HepG2 (cell line): ENCODE measurements around the gene BCAS1. TPM values are rescaled to one million over a fixed set of nuclear protein-coding genes. Genes with fewer than 3 reads are reported as not detected.

Experiments
- ATAC-seq: fragments of 200-7000 bp; cut with Tn5 transposase; 3 replicates; pipeline ENCODE4 v1.9.1; 2020; ENCODE audit warnings: mild to moderate bottlenecking, moderate library complexity
- BruUV-seq: library from RNA; stranded (reverse); fragments of 400-500 nt; replicated peaks from 2 replicates; lab custom pipeline; 2021; lab: Mats Ljungman, UMichigan
- CTCF ChIA-PET: fragments of 300-600 bp; formaldehyde crosslinking; extraction: SDS; loops from one replicate; lab custom pipeline; 2021; ENCODE audit warnings: low total read pairs, inconsistent platforms, low intra/inter-chr PET ratio; lab: Yijun Ruan, JAX
- POLR2A ChIA-PET: fragments of 350-600 bp; sonication (Branson Sonifier 250); formaldehyde crosslinking; loops from one replicate; lab custom pipeline; 2020; ENCODE audit warnings: antibody characterized with exemption, inconsistent platforms; lab: Yijun Ruan, JAX
- DNase-seq: peaks from one replicate; pipeline ENCODE4 v3.0.0-alpha.2; 2015; ENCODE audit warnings: low spot score
- FAIRE-seq: peaks from 3 replicates; lab custom pipeline; 2011; peaks lifted over from hg19 to GRCh38; lab: Jason Lieb, UNC
- H2AFZ ChIP-seq: one replicate; pipeline ENCODE4 v1.6.1; 2011; ENCODE audit warnings: low read length, inconsistent platforms
- H3K27ac ChIP-seq: fragments of 300-600 bp; 3 replicates; pipeline ENCODE4 v1.8.0; 2011; ENCODE audit warnings: mixed run types, mild to moderate bottlenecking, mixed read lengths, low read length, inconsistent platforms; ENCODE audit not compliant: insufficient read depth; ENCODE audit errors: extremely low read length
- H3K27me3 ChIP-seq, 2 experiments: fragments of 200-600 bp in 1 of 2; 2 replicates in 1 of 2; 3 replicates in 1 of 2; pipeline versions ENCODE4 v1.6.0 to v1.8.0; 2011; ENCODE audit warnings: low read length in 2 of 2, mild to moderate bottlenecking in 2 of 2, moderate library complexity in 2 of 2, inconsistent platforms in 1 of 2; ENCODE audit not compliant: insufficient read depth in 2 of 2, control insufficient read depth in 1 of 2
- H3K36me3 ChIP-seq, 2 experiments: fragments of 200-600 bp in 1 of 2; replicated peaks in 1 of 2; 2 replicates in 1 of 2; 3 replicates in 1 of 2; pipeline versions ENCODE4 v1.5.1 to v1.8.0; 2011; ENCODE audit warnings: low read length in 2 of 2, inconsistent platforms in 1 of 2; ENCODE audit not compliant: insufficient read depth in 2 of 2, control insufficient read depth in 1 of 2
- H3K4me1 ChIP-seq: 2 replicates; pipeline ENCODE4 v1.5.1; 2012; ENCODE audit warnings: low read length, inconsistent platforms; ENCODE audit not compliant: insufficient read depth
- H3K4me2 ChIP-seq: 2 replicates; pipeline ENCODE4 v1.6.0; 2011; ENCODE audit warnings: low read depth, low read length, inconsistent platforms
- H3K4me3 ChIP-seq, 3 experiments: fragments of 200-600 bp in 1 of 3; sonication (generic), shearing (Covaris generic) in 1 of 3; replicated peaks in 1 of 3; 2 replicates each; pipeline ENCODE4 v1.5.1; 2011 to 2016; ENCODE audit warnings: low read length in 3 of 3, inconsistent platforms in 2 of 3, low read depth in 2 of 3, mild to moderate bottlenecking in 2 of 3, control low read depth in 1 of 3, mixed read lengths in 1 of 3; ENCODE audit not compliant: insufficient read depth in 1 of 3
- H3K79me2 ChIP-seq: one replicate; pipeline ENCODE4 v1.6.1; 2011; ENCODE audit warnings: low read length, inconsistent platforms; ENCODE audit not compliant: insufficient read depth
- H3K9ac ChIP-seq: 2 replicates; pipeline ENCODE4 v1.6.0; 2011; ENCODE audit warnings: mild to moderate bottlenecking, low read depth, low read length, inconsistent platforms; ENCODE audit not compliant: insufficient read depth
- H3K9me3 ChIP-seq: 2 replicates; pipeline ENCODE4 v1.5.1; 2012; ENCODE audit warnings: mild to moderate bottlenecking, low read length
- H4K20me1 ChIP-seq: 2 replicates; pipeline ENCODE4 v1.6.0; 2011; ENCODE audit warnings: inconsistent platforms, mild to moderate bottlenecking, low read length, moderate library complexity; ENCODE audit not compliant: insufficient read depth
- BRCA1 ChIP-seq: sonication (generic); formaldehyde crosslinking; IDR thresholded peaks from 2 replicates; pipeline ENCODE4 v1.4.0; 2020; ENCODE audit warnings: missing genetic modification reagents
- CHCHD3 ChIP-seq: sonication (generic); formaldehyde crosslinking; IDR thresholded peaks from 2 replicates; pipeline ENCODE4 v1.8.0; 2022; ENCODE audit warnings: mild to moderate bottlenecking, missing genetic modification reagents, moderate library complexity
- ELF3 ChIP-seq: IDR thresholded peaks from 2 replicates; pipeline ENCODE4 v1.6.1; 2016; ENCODE audit warnings: missing genetic modification reagents, missing compliant biosample characterization
- EZH2 ChIP-seq: conservative IDR thresholded peaks from 2 replicates; pipeline ENCODE4 v1.6.1; 2012; ENCODE audit warnings: mild to moderate bottlenecking, low read depth, low read length, moderate library complexity
- HOXA5 ChIP-seq: sonication (generic); formaldehyde crosslinking; IDR thresholded peaks from 2 replicates; pipeline ENCODE4 v1.4.0; 2020; ENCODE audit warnings: missing genetic modification reagents
- IKZF4 ChIP-seq: sonication (generic); formaldehyde crosslinking; IDR thresholded peaks from 2 replicates; pipeline ENCODE4 v1.5.1; 2020; ENCODE audit warnings: borderline replicate concordance, mild to moderate bottlenecking, low read depth, missing genetic modification reagents; ENCODE audit errors: not compliant biosample characterization
- MAFF ChIP-seq: IDR thresholded peaks from 2 replicates; pipeline ENCODE4 v1.6.1; 2011; ENCODE audit warnings: low read depth, low read length, improper control_type of control experiment
- SSRP1 ChIP-seq: IDR thresholded peaks from 2 replicates; pipeline ENCODE4 v1.6.1; 2016; ENCODE audit warnings: control low read depth
- ZNF577 ChIP-seq: sonication (generic); formaldehyde crosslinking; IDR thresholded peaks from 2 replicates; pipeline ENCODE4 v1.4.0; 2020; ENCODE audit warnings: mild to moderate bottlenecking, low read depth, missing genetic modification reagents, borderline replicate concordance
- ZNF589 ChIP-seq: sonication (generic); formaldehyde crosslinking; conservative IDR thresholded peaks from 2 replicates; pipeline ENCODE4 v1.8.0; 2022; ENCODE audit warnings: mild to moderate bottlenecking, moderate library complexity, missing genetic modification reagents
- ZNF782 ChIP-seq: sonication (generic); formaldehyde crosslinking; IDR thresholded peaks from 2 replicates; pipeline ENCODE4 v1.4.0; 2020; ENCODE audit warnings: missing genetic modification reagents, mild to moderate bottlenecking, borderline replicate concordance
- ZSCAN12 ChIP-seq: sonication (generic); formaldehyde crosslinking; IDR thresholded peaks from 2 replicates; pipeline ENCODE4 v1.9.0; 2021; ENCODE audit warnings: mild to moderate bottlenecking, missing genetic modification reagents
- WGBS: methylation state at CpG from one replicate; pipeline ENCODE4 v1.1.6; 2017; ENCODE audit warnings: low lambda C conversion rate; 5-methylcytosine and 5-hydroxymethylcytosine counted together
- in situ Hi-C: cut with HindIII; loops from 2 replicates; pipeline ENCODE4 v1.10.0; 2017; ENCODE audit warnings: low pct_unique_long_range_greater_than_20kb; ENCODE audit not compliant: extremely low pct_ligation_motif_present
- intact Hi-C: fragments of 100-400 bp; cut with micrococcal nuclease; formaldehyde crosslinking; loops from one replicate; pipeline ENCODE4 v1.10.0; 2022; ENCODE audit not compliant: unreplicated experiment
- polyA plus RNA-seq, 8 experiments: library from polyadenylated mRNA; depleted of rRNA in 3 of 8; stranded (reverse) in 7 of 8; unstranded in 1 of 8; fragments of >200 nt; fragmentation: Illumina TruSeq in 4 of 8; extraction: Trizol in 4 of 8; gene quantifications; 2 replicates each; pipeline versions ENCODE4 v1.2.1 to v1.2.3, GENCODE V29; 2011 to 2016; ENCODE audit warnings: low read depth in 4 of 8, missing spikeins in 1 of 8, mixed read lengths in 1 of 8; ENCODE audit not compliant: insufficient read depth in 1 of 8
- total RNA-seq, 5 experiments: library from RNA; depleted of rRNA; stranded (reverse); fragments of >200 nt; fragmentation: Illumina TruSeq; extraction: Trizol; gene quantifications; 2 replicates each; pipeline ENCODE4 v1.2.3, GENCODE V29; 2016; ENCODE audit warnings: low read depth in 1 of 5
- TF ChIP-seq, protein P1 (sequence below): IDR thresholded peaks from 2 replicates; pipeline ENCODE4 v1.6.1; 2012; ENCODE audit warnings: inconsistent platforms
- TF ChIP-seq, protein P2 (sequence below): sonication (generic); formaldehyde crosslinking; IDR thresholded peaks from 2 replicates; pipeline ENCODE4 v1.5.1; 2020; ENCODE audit warnings: mild to moderate bottlenecking, missing genetic modification reagents, moderate library complexity

The BCAS1 gene
- total and polyA plus RNA-seq, 2 of the 13 experiments (the other 11 are each of a cell fraction or from before 2014, with no cell fraction given) = 0.55 to 0.91 TPM

DNA sequence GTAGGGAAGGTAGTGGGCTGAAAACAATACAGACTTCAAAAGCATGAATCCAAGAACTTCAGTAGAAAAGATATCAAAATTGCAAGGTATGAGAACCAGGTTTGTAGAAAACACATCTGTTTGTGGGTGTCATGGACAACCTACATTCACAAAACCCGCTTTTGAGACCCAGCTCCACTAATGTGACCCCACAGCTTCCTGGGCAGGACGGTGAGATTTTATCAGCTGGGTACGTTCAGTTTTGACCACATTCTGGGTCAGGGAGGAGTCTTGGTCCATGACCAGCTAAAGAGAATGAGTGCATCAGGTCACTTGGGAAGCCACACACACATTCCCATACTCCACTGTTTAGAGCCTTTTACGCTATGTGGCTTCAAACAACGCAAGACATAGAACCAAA, 77.1 kb downstream of the BCAS1 start:
- intact Hi-C loops = no loop called here
- TF ChIP-seq CHCHD3 (no peak), BRCA1 (no peak)
- TF ChIP-seq, all 625 proteins: peak for 0
- H3K27me3 ChIP-seq = no peaks in the 10 kb centered on the region
- H3K9ac ChIP-seq = no peak overlapping the region
- ATAC-seq (no peak), DNase-seq (no peak), FAIRE-seq (no peak)
- in situ Hi-C loops = no loop called here
- no peaks in the 10 kb centered on the region for H3K9me3 ChIP-seq
- ChIA-PET CTCF (no interaction called here), POLR2A (no interaction called here)
- H3K27ac ChIP-seq = no peak overlapping the region
- no peaks in the 10 kb centered on the region for H3K36me3 ChIP-seq
- 69% methylated on average over 5 of the region's 5 CpGs for WGBS
- BruUV-seq = no TSS peak
- H3K4me3 ChIP-seq = no peak overlapping the region
- no peak overlapping the region for H3K4me2 ChIP-seq
- no peaks in the 10 kb centered on the region for H3K79me2 ChIP-seq
- no peaks in the 10 kb centered on the region for H3K4me1 ChIP-seq
- no peak overlapping the region for H2AFZ ChIP-seq
- no peaks in the 10 kb centered on the region for H4K20me1 ChIP-seq

DNA sequence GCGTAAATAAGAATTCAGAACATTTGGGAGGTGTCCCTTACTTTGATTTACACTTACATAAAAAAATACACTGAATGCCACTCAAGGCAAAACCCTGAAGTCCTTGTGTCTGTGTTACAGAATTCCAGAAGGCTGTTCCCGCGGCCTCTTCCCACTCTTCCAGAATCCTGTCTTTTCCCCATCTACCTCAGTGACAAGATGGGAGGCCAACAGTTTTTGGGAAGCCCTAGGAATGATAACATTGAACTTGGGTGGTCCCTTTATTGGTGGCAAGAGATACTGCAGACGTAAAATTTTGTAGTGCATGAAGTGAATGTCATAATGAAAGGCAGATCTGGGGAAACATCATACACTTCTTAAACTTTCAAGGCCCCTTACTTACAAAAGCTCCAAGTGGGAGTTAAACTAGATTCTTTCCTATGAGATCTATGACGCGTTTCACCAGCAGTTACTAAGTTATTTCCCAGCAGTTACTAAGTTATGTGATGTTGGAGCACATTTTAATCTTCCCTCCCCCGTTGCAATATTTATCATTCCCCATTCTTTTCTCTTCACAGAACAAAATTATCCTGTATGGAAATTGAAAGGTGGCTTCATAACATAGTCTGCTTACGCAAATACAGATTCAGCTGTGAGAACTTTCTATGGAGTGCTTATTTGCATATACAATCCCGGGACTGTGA, 79.5 kb downstream of the BCAS1 start:
- no TSS peak for BruUV-seq
- Histone ChIP-seq H3K79me2 (no peaks in the 10 kb centered on the region), H3K27ac (no peak overlapping the region), H3K4me2 (no peak overlapping the region), H3K27me3 (no peaks in the 10 kb centered on the region), H3K36me3 (no peaks in the 10 kb centered on the region), H2AFZ (no peak overlapping the region), H3K9ac (no peak overlapping the region), H3K4me1 (no peaks in the 10 kb centered on the region), H3K4me3 (no peak overlapping the region), H3K9me3 (no peaks in the 10 kb centered on the region), H4K20me1 (no peaks in the 10 kb centered on the region)
- FAIRE-seq (no peak), DNase-seq (no peak), ATAC-seq (no peak)
- ChIA-PET POLR2A (no interaction called here), CTCF (no interaction called here)
- in situ Hi-C loops = no loop called here
- 62% methylated on average over 9 of the region's 9 CpGs for WGBS
- intact Hi-C loops = no loop called here
- no peak for TF ChIP-seq HOXA5
- no peak for TF ChIP-seq ZNF782 (CRISPR knock-in tag)
- TF ChIP-seq EZH2 = no peak
- TF ChIP-seq ZSCAN12 (CRISPR knock-in tag) = no peak
- no peak for TF ChIP-seq ELF3 (CRISPR knock-in tag)
- TF ChIP-seq, protein P1, sequence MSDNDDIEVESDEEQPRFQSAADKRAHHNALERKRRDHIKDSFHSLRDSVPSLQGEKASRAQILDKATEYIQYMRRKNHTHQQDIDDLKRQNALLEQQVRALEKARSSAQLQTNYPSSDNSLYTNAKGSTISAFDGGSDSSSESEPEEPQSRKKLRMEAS = no peak
- TF ChIP-seq, protein P2, sequence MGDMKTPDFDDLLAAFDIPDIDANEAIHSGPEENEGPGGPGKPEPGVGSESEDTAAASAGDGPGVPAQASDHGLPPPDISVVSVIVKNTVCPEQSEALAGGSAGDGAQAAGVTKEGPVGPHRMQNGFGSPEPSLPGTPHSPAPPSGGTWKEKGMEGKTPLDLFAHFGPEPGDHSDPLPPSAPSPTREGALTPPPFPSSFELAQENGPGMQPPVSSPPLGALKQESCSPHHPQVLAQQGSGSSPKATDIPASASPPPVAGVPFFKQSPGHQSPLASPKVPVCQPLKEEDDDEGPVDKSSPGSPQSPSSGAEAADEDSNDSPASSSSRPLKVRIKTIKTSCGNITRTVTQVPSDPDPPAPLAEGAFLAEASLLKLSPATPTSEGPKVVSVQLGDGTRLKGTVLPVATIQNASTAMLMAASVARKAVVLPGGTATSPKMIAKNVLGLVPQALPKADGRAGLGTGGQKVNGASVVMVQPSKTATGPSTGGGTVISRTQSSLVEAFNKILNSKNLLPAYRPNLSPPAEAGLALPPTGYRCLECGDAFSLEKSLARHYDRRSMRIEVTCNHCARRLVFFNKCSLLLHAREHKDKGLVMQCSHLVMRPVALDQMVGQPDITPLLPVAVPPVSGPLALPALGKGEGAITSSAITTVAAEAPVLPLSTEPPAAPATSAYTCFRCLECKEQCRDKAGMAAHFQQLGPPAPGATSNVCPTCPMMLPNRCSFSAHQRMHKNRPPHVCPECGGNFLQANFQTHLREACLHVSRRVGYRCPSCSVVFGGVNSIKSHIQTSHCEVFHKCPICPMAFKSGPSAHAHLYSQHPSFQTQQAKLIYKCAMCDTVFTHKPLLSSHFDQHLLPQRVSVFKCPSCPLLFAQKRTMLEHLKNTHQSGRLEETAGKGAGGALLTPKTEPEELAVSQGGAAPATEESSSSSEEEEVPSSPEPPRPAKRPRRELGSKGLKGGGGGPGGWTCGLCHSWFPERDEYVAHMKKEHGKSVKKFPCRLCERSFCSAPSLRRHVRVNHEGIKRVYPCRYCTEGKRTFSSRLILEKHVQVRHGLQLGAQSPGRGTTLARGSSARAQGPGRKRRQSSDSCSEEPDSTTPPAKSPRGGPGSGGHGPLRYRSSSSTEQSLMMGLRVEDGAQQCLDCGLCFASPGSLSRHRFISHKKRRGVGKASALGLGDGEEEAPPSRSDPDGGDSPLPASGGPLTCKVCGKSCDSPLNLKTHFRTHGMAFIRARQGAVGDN (CRISPR knock-in tag) = no peak
- no peak for TF ChIP-seq IKZF4 (CRISPR knock-in tag)
- no peak for TF ChIP-seq MAFF
- TF ChIP-seq ZNF589 (CRISPR knock-in tag) = no peak
- TF ChIP-seq SSRP1 = no peak
- TF ChIP-seq ZNF577 (CRISPR knock-in tag) = no peak
